HepG2 (cell line): Measurements from ENCODE around the gene FAM24A.

ENCODE experiments used
- CTCF ChIP-seq: sonication (generic); formaldehyde crosslinking; IDR thresholded peaks from 2 replicates; pipeline ENCODE4 v1.5.0; 2020; ENCODE audit warnings: mild to moderate bottlenecking, missing genetic modification reagents, moderate library complexity
- SAP130 ChIP-seq: IDR thresholded peaks from 2 replicates; pipeline ENCODE4 v1.6.1; 2016; ENCODE audit warnings: low read depth

GRCh38 chr10:122884166-122884565 is 26.2 kb upstream of the FAM24A start:
- TF ChIP-seq SAP130 (CRISPR knock-in tag): no peak
- no peak for TF ChIP-seq CTCF (CRISPR knock-in tag)
